A549 (cell line): ENCODE data around the gene SLC38A6.

Experiments
- CBX2 ChIP-seq: fragments of 200-600 bp; sonication (generic); IDR thresholded peaks from 2 replicates; pipeline ENCODE4 v1.6.1; 2016; ENCODE audit warnings: low read depth, mild to moderate bottlenecking, borderline replicate concordance
- CTCF ChIP-seq: fragments of >200 bp; sonication (Bioruptor Twin); formaldehyde crosslinking; IDR thresholded peaks from 3 replicates; pipeline ENCODE4 v1.5.1; 2016
- EP300 ChIP-seq, 2 experiments: fragments of >200 bp; sonication (Bioruptor Twin); formaldehyde crosslinking; IDR thresholded peaks; 2 replicates in 1 of 2; 3 replicates in 1 of 2; pipeline ENCODE4 v1.6.1; 2016 to 2017
- MAFK ChIP-seq: fragments of 450-650 bp; IDR thresholded peaks from 2 replicates; pipeline ENCODE4 v1.6.1; 2014; ENCODE audit not compliant: partially characterized antibody
- MAZ ChIP-seq: fragments of 150-350 bp; IDR thresholded peaks from 2 replicates; pipeline ENCODE4 v1.6.1; 2014; ENCODE audit warnings: antibody characterized with exemption, low read depth, low read length, borderline replicate concordance
- NFE2L2 ChIP-seq: fragments of 150-350 bp; conservative IDR thresholded peaks from 2 replicates; pipeline ENCODE4 v1.6.1; 2014; ENCODE audit warnings: low read length
- NPAS2 ChIP-seq: fragments of 250-450 bp; sonication (Bioruptor Pico); IDR thresholded peaks from 2 replicates; pipeline ENCODE4 v1.8.0; 2022; ENCODE audit warnings: mild to moderate bottlenecking, moderate library complexity, borderline replicate concordance

- TF ChIP-seq CTCF = no peak
- TF ChIP-seq CBX2 = no peak
- TF ChIP-seq NPAS2 (CRISPR knock-in tag) = no peak
- no peak for TF ChIP-seq NFE2L2
- TF ChIP-seq MAFK = no peak
- no peak for TF ChIP-seq MAZ
- TF ChIP-seq EP300 (IDR thresholded peaks at IDR 0.05) = no peak
These were observed 35.1 kb upstream of the SLC38A6 start for GRCh38 chr14:60945984-60946383.
